Type B pancreatic cell (in vitro differentiated cells): ENCODE measurements around the gene KSR1. TPM values are rescaled to one million over a fixed set of nuclear protein-coding genes. Genes with fewer than 3 reads are reported as not detected.
"Not testable (repeated sequence)": the region's sequence is repeated elsewhere in the genome, so short reads cannot be mapped to it uniquely, and the experiment has no call there.

Experiments used
- DNase-seq: peaks from one replicate; pipeline ENCODE4 v3.0.0; 2021; ENCODE audit warnings: mixed read lengths; ENCODE audit not compliant: unreplicated experiment; ENCODE audit errors: extremely low spot score
- H3K27ac Mint-ChIP-seq: 2 replicates; pipeline ENCODE4 v1.8.0; 2021; ENCODE audit warnings: mild to moderate bottlenecking, mixed read lengths
- H3K27me3 Mint-ChIP-seq: 2 replicates; pipeline ENCODE4 v1.8.0; 2021; ENCODE audit warnings: mixed read lengths
- H3K36me3 Mint-ChIP-seq: 2 replicates; pipeline ENCODE4 v1.8.0; 2021; ENCODE audit warnings: mixed read lengths
- H3K4me1 Mint-ChIP-seq: one replicate; pipeline ENCODE4 v1.8.0; 2021; ENCODE audit warnings: mixed read lengths; ENCODE audit not compliant: unreplicated experiment
- H3K4me3 Mint-ChIP-seq: 2 replicates; pipeline ENCODE4 v1.8.0; 2021; ENCODE audit warnings: mild to moderate bottlenecking, mixed read lengths
- H3K9me3 Mint-ChIP-seq: 2 replicates; pipeline ENCODE4 v1.8.0; 2021; ENCODE audit warnings: mixed read lengths
- total RNA-seq: library from RNA; stranded (reverse); gene quantifications from 2 replicates; pipeline ENCODE4 v1.2.1, GENCODE V29; 2021; ENCODE audit warnings: low replicate concordance
- TF ChIP-seq, protein P1 (sequence below): fragments of 200-600 bp; sonication (generic); conservative IDR thresholded peaks from 2 replicates; pipeline ENCODE4 v1.5.0; 2021; ENCODE audit warnings: antibody characterized with exemption, mild to moderate bottlenecking

The KSR1 gene
- total RNA-seq, 1 donor from 2014 or later = 57.8 TPM

DNA sequence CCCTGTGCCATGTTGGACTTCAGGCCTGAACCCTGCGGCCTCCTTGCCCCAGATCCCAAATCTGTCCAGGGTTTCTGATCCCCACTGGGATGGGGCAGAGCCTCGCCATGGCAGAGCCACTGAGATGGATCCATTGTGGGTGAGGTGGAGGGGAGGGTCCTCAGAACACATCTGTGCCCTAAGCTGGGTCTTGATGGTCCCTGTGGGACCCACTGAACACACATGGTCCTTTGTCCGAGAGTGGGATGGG lies 38.0 kb upstream of the KSR1 start:
- TF ChIP-seq, protein P1, sequence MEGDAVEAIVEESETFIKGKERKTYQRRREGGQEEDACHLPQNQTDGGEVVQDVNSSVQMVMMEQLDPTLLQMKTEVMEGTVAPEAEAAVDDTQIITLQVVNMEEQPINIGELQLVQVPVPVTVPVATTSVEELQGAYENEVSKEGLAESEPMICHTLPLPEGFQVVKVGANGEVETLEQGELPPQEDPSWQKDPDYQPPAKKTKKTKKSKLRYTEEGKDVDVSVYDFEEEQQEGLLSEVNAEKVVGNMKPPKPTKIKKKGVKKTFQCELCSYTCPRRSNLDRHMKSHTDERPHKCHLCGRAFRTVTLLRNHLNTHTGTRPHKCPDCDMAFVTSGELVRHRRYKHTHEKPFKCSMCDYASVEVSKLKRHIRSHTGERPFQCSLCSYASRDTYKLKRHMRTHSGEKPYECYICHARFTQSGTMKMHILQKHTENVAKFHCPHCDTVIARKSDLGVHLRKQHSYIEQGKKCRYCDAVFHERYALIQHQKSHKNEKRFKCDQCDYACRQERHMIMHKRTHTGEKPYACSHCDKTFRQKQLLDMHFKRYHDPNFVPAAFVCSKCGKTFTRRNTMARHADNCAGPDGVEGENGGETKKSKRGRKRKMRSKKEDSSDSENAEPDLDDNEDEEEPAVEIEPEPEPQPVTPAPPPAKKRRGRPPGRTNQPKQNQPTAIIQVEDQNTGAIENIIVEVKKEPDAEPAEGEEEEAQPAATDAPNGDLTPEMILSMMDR = no peak
- no peaks in the 10 kb centered on the region for H3K9me3 Mint-ChIP-seq
- H3K4me3 Mint-ChIP-seq = no peak overlapping the region
- H3K36me3 Mint-ChIP-seq = no peaks in the 10 kb centered on the region
- no peak overlapping the region for H3K27ac Mint-ChIP-seq
- DNase-seq = no peak
- no peaks in the 10 kb centered on the region for H3K4me1 Mint-ChIP-seq
- peaks cover 3% of the 10 kb centered on the region for H3K27me3 Mint-ChIP-seq

DNA sequence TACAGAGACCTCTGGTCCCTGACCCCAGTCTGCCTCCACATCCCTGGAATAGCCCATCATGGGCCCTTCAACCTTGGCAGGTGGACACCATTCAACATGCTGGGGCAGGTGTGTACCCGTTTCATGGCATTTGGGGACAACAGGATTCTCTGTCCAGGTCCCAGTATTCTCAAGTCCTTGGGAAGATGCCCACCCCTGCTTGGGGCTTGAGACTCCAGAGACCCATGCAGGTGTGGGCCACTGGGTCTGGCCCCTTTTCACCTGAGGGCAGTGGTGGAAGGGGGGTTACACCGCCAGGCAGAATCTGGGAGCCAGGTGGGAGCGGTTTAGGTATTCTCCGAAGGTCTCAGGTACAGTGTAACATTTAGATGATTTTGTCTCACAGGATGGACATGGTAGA lies 37.1 kb upstream of the KSR1 start:
- no peaks in the 10 kb centered on the region for H3K4me1 Mint-ChIP-seq
- H3K27ac Mint-ChIP-seq = no peak overlapping the region

DNA sequence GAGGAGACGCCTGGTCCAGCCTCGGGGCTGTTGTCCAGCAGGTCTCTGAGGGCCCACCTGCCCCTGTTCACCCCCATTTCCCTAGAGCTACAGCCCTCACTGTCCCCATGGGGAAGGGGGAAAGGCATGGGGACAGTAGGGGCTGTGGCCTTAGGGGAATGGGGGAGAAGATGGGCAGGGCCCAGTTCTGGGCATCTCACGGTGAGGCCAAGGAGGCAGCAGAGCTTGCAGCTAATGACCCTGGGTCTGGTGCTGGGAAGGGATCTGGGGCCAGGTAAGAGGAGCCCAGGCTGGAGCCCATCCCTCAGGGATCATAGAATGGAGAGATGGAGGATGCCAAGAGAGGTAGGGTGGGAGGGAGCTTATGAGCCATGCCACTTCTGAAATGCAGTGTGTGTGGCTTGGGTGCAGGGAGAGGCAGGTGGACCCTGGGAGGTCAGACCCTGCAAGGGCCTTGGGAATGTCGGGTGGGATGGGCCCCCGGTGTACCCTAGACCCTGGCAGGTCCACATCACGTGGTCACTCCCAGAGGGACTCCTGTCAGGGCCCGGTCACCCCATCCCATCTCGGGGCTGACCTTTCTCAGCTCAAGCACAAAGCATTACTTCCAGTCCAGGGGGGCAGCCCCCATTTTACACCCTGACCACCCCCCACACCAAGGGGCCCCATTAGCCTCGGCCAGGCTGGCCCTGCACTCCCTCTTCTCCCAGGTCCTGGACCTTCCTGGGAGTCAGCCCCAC lies 35.9 kb upstream of the KSR1 start:
- Mint-ChIP-seq H3K9me3 (no peaks in the 10 kb centered on the region), H3K27ac (no peak overlapping the region), H3K27me3 (peaks cover 3% of the 10 kb centered on the region), H3K36me3 (no peaks in the 10 kb centered on the region), H3K4me3 (no peak overlapping the region), H3K4me1 (no peaks in the 10 kb centered on the region)
- TF ChIP-seq, protein P1 = no peak
- no peak for DNase-seq

More for the DNA sequence above, 37.1 kb upstream of the KSR1 start:
- TF ChIP-seq, protein P1 = no peak
- no peak for DNase-seq
- Mint-ChIP-seq H3K4me3 (no peak overlapping the region), H3K27me3 (peaks cover 3% of the 10 kb centered on the region), H3K9me3 (no peaks in the 10 kb centered on the region), H3K36me3 (no peaks in the 10 kb centered on the region)

DNA sequence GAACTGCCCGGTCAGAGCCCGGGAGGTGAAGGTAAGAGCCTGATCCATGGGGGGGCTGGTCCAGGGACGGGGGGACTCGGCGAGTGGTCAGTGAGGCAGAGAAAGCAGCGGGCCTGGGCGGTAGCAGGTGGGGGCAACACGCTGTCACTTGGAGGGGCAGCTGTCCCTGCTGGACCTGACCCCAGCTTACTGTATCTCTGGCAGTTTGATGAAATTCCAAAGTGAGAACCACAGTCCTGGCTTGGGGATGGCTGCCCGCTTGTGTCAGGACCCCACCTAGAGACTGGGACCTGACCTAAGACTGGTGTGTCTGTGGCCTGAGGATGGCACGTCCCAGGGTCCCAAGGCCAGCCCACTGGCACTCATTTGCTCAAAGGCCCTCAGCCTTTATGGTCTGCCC lies 35.1 kb upstream of the KSR1 start:
- H3K27me3 Mint-ChIP-seq = peaks cover 3% of the 10 kb centered on the region
- TF ChIP-seq, protein P1 = no peak
- H3K27ac Mint-ChIP-seq = no peak overlapping the region

DNA sequence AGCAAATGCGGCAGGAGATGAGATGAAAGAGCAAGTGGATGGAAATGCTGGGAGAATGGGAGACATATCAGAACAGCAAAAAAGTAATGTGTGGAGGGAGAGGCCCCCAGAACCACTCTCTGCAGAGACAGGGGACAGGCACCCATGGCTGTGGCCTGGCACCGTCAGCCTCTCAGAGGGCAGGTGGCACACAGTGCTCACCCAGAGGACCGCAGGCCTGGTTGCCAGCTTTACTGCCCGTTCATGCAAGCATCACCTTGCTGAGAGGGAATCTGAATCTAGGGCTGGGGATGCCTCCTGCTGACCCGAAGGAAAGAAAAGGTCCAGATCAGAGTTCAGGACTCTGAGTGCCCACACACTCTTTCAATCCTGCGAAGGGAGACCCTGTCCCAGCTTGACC lies 34.6 kb upstream of the KSR1 start:
- not testable (repeated sequence) for H3K4me3 Mint-ChIP-seq, DNase-seq, H3K27me3 Mint-ChIP-seq, H3K9me3 Mint-ChIP-seq, H3K4me1 Mint-ChIP-seq, H3K36me3 Mint-ChIP-seq, H3K27ac Mint-ChIP-seq

More for the DNA sequence above, 35.1 kb upstream of the KSR1 start:
- H3K9me3 Mint-ChIP-seq = no peaks in the 10 kb centered on the region
- DNase-seq = no peak
- H3K4me1 Mint-ChIP-seq = no peaks in the 10 kb centered on the region
- H3K4me3 Mint-ChIP-seq = no peak overlapping the region
- H3K36me3 Mint-ChIP-seq = no peaks in the 10 kb centered on the region

DNA sequence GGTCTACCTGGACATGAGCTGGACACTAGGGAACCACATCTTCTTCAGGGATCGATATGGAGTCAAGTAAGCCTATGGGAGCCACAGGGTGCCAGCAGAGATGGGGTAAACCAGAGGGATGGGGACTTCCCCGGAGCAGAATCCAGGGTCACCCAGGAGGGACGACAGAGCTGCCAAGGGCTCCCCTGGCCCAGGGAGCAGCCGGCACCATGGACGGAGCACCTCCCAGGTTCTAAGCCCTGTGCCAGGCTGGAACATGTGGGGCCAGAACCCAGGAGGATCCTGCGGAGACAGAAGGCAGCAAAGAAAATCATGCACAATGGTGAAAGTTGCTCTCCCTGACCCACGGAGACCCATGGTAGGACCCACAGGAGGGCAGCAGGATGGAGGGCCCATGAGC lies 33.6 kb upstream of the KSR1 start:
- TF ChIP-seq, protein P1 = no peak
- Mint-ChIP-seq H3K27ac (no peak overlapping the region), H3K4me3 (no peak overlapping the region), H3K4me1 (no peaks in the 10 kb centered on the region), H3K36me3 (no peaks in the 10 kb centered on the region), H3K9me3 (no peaks in the 10 kb centered on the region), H3K27me3 (no peaks in the 10 kb centered on the region)
- DNase-seq = no peak
